K562 (cell line): ENCODE results near the gene TLE6. TPM values are rescaled to one million over a fixed set of nuclear protein-coding genes. Genes with fewer than 3 reads are reported as not detected.

Experiments used
- GTF2A2 ChIP-seq: IDR thresholded peaks from 2 replicates; pipeline ENCODE4 v1.6.1; 2016; ENCODE audit warnings: mild to moderate bottlenecking, missing genetic modification characterization, missing compliant biosample characterization
- GTF2F1 ChIP-seq: IDR thresholded peaks from 2 replicates; pipeline ENCODE4 v1.6.1; 2011; ENCODE audit warnings: low read depth, low read length, improper control_type of control experiment
- HDAC6 ChIP-seq: IDR thresholded peaks from 2 replicates; pipeline ENCODE4 v1.6.1; 2012; ENCODE audit warnings: low read depth, mild to moderate bottlenecking, control low read depth, inconsistent platforms, low read length, moderate library complexity
- NFRKB ChIP-seq: fragments of 450-650 bp; IDR thresholded peaks from 2 replicates; pipeline ENCODE4 v1.6.1; 2016; ENCODE audit warnings: low read depth
- NR2F6 ChIP-seq: fragments of 450-650 bp; formaldehyde crosslinking; IDR thresholded peaks from 2 replicates; pipeline ENCODE4 v1.4.0; 2020; ENCODE audit warnings: mild to moderate bottlenecking
- PCBP1 ChIP-seq: fragments of 200-400 bp; formaldehyde crosslinking; IDR thresholded peaks from 2 replicates; pipeline ENCODE4 v1.6.1; 2018; ENCODE audit warnings: mild to moderate bottlenecking, low read depth, low read length; ENCODE audit not compliant: poor library complexity, severe bottlenecking
- SIX5 ChIP-seq, 2 experiments: IDR thresholded peaks; 2 replicates each; pipeline ENCODE4 v1.6.1; 2011; ENCODE audit warnings: low read length in 2 of 2, borderline replicate concordance in 1 of 2, low read depth in 1 of 2, mild to moderate bottlenecking in 1 of 2, moderate library complexity in 1 of 2; ENCODE audit not compliant: insufficient read depth in 1 of 2
- TRIM24 ChIP-seq, 2 experiments: fragments of 450-650 bp; IDR thresholded peaks; 2 replicates each; pipeline ENCODE4 v1.6.1; 2016
- XRCC3 ChIP-seq: fragments of 450-650 bp; IDR thresholded peaks from 2 replicates; pipeline ENCODE4 v1.6.1; 2017; ENCODE audit warnings: mild to moderate bottlenecking, moderate library complexity
- ZEB2 ChIP-seq: fragments of 450-650 bp; IDR thresholded peaks from 2 replicates; pipeline ENCODE4 v1.6.1; 2016
- ZNF57 ChIP-seq: fragments of 450-650 bp; formaldehyde crosslinking; IDR thresholded peaks from 2 replicates; pipeline ENCODE4 v1.4.0; 2020; ENCODE audit warnings: mild to moderate bottlenecking, moderate library complexity
- ZNF778 ChIP-seq: fragments of 450-650 bp; formaldehyde crosslinking; IDR thresholded peaks from 2 replicates; pipeline ENCODE4 v1.4.0; 2020; ENCODE audit warnings: mild to moderate bottlenecking, moderate library complexity
- polyA plus RNA-seq, 8 experiments: library from polyadenylated mRNA; depleted of rRNA in 4 of 8; stranded (reverse) in 5 of 8; unstranded in 3 of 8; fragments of >200 nt; fragmentation: Nextera tagmentation in 2 of 8; fragmentation: Illumina TruSeq in 1 of 8; extraction: Ambion mirVana in 2 of 8; extraction: Trizol in 1 of 8; gene quantifications; 2 replicates each; pipeline versions ENCODE4 v1.2.1 to v1.2.3, GENCODE V29; 2011 to 2014; ENCODE audit warnings: inconsistent platforms in 1 of 8, missing spikeins in 1 of 8
- total RNA-seq, 7 experiments: library from RNA; depleted of rRNA in 6 of 7; stranded (reverse); fragments of >200 nt in 6 of 7; fragmentation: Illumina TruSeq in 2 of 7; extraction: Trizol in 2 of 7; gene quantifications; 2 replicates each; pipeline versions ENCODE4 v1.2.1 to v1.2.3, GENCODE V29; 2011 to 2021; ENCODE audit warnings: low replicate concordance in 1 of 7
- TF ChIP-seq, protein P1 (sequence below), 2 experiments: fragments of 450-650 bp; formaldehyde crosslinking in 1 of 2; IDR thresholded peaks; 2 replicates each; pipeline versions ENCODE4 v1.4.0 to v1.6.1; 2014 to 2020; ENCODE audit warnings: mild to moderate bottlenecking in 2 of 2, borderline replicate concordance in 1 of 2, low read depth in 1 of 2
- TF ChIP-seq, protein P2 (sequence below): sonication (generic); formaldehyde crosslinking; IDR thresholded peaks from 2 replicates; pipeline ENCODE4 v1.8.1; 2023; ENCODE audit warnings: mild to moderate bottlenecking, missing genetic modification reagents
- TF ChIP-seq, protein P3 (sequence below): fragments of 450-650 bp; IDR thresholded peaks from 2 replicates; pipeline ENCODE4 v1.6.1; 2016; ENCODE audit warnings: missing biosample characterization, missing genetic modification characterization

Gene TLE6
- total and polyA plus RNA-seq, 9 of the 15 experiments (the other 6 are each of a cell fraction or from before 2014, with no cell fraction given) = 1.1 to 6.1 (median 2.5) TPM

DNA sequence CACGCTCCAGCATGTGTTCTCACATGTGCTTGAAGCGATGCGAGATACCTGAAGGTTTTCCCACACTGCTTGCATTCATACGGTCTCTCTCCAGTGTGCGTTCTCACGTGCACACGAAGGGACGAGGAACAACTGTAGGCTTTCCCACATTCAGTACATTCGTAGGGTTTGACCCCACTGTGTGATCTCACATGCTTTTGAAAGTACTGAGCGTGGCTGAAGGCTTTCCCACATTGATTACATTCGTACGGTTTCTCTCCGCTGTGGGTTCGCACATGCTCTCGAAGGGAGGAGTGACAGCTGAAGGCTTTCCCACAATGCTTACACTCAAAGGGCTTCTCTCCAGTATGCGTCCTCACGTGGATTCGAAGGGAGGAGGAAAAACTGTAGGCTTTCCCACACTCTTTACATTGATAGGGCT lies 43.9 kb upstream of the TLE6 start (continued):
- TF ChIP-seq, protein P1, sequence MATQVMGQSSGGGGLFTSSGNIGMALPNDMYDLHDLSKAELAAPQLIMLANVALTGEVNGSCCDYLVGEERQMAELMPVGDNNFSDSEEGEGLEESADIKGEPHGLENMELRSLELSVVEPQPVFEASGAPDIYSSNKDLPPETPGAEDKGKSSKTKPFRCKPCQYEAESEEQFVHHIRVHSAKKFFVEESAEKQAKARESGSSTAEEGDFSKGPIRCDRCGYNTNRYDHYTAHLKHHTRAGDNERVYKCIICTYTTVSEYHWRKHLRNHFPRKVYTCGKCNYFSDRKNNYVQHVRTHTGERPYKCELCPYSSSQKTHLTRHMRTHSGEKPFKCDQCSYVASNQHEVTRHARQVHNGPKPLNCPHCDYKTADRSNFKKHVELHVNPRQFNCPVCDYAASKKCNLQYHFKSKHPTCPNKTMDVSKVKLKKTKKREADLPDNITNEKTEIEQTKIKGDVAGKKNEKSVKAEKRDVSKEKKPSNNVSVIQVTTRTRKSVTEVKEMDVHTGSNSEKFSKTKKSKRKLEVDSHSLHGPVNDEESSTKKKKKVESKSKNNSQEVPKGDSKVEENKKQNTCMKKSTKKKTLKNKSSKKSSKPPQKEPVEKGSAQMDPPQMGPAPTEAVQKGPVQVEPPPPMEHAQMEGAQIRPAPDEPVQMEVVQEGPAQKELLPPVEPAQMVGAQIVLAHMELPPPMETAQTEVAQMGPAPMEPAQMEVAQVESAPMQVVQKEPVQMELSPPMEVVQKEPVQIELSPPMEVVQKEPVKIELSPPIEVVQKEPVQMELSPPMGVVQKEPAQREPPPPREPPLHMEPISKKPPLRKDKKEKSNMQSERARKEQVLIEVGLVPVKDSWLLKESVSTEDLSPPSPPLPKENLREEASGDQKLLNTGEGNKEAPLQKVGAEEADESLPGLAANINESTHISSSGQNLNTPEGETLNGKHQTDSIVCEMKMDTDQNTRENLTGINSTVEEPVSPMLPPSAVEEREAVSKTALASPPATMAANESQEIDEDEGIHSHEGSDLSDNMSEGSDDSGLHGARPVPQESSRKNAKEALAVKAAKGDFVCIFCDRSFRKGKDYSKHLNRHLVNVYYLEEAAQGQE (IDR thresholded peaks at IDR 0.05; ENCODE audit: borderline replicate concordance) = peak; percentile 33; the same call in 1 of the 2 replicates
- TF ChIP-seq, protein P1 (CRISPR knock-in tag; IDR thresholded peaks at IDR 0.05; ENCODE audit: low read depth) = no peak
- TF ChIP-seq TRIM24 (IDR thresholded peaks at IDR 0.05) (peak; percentile 18 to 89; a peak in 2 of 4 replicates), PCBP1 (no peak), SIX5 (IDR thresholded peaks at IDR 0.05; ENCODE audit: borderline replicate concordance in 1 of 2, insufficient read depth in 1 of 2, low read depth in 1 of 2, low read length in 2 of 2) (no peak), GTF2A2 (tag) (0 out of 2 replicates have a peak, but pooled peaks have one; percentile 33), ZEB2 (peak; percentile 94), ZNF57 (CRISPR knock-in tag) (no peak), NFRKB (peak; percentile 94), NR2F6 (no peak), ZNF778 (no peak), XRCC3 (peak; percentile 100), HDAC6 (peak; percentile 91; the same call in 1 of the 2 replicates), GTF2F1 (0 out of 2 replicates have a peak, but pooled peaks have one; percentile 33)
- TF ChIP-seq, protein P2, sequence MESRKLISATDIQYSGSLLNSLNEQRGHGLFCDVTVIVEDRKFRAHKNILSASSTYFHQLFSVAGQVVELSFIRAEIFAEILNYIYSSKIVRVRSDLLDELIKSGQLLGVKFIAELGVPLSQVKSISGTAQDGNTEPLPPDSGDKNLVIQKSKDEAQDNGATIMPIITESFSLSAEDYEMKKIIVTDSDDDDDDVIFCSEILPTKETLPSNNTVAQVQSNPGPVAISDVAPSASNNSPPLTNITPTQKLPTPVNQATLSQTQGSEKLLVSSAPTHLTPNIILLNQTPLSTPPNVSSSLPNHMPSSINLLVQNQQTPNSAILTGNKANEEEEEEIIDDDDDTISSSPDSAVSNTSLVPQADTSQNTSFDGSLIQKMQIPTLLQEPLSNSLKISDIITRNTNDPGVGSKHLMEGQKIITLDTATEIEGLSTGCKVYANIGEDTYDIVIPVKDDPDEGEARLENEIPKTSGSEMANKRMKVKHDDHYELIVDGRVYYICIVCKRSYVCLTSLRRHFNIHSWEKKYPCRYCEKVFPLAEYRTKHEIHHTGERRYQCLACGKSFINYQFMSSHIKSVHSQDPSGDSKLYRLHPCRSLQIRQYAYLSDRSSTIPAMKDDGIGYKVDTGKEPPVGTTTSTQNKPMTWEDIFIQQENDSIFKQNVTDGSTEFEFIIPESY (CRISPR knock-in tag) = 0 out of 2 replicates have a peak, but pooled peaks have one; percentile 53
- TF ChIP-seq, protein P3, sequence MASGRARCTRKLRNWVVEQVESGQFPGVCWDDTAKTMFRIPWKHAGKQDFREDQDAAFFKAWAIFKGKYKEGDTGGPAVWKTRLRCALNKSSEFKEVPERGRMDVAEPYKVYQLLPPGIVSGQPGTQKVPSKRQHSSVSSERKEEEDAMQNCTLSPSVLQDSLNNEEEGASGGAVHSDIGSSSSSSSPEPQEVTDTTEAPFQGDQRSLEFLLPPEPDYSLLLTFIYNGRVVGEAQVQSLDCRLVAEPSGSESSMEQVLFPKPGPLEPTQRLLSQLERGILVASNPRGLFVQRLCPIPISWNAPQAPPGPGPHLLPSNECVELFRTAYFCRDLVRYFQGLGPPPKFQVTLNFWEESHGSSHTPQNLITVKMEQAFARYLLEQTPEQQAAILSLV = no peak
